HepG2 (cell line): ENCODE data around the gene ZNRF3. TPM values are rescaled to one million over a fixed set of nuclear protein-coding genes. Genes with fewer than 3 reads are reported as not detected.

Experiments
- ARNT2 ChIP-seq: sonication (generic); formaldehyde crosslinking; IDR thresholded peaks from 2 replicates; pipeline ENCODE4 v1.8.0; 2022; ENCODE audit warnings: mild to moderate bottlenecking, low read depth, missing genetic modification reagents, moderate library complexity
- CAMTA2 ChIP-seq: sonication (generic); formaldehyde crosslinking; IDR thresholded peaks from 2 replicates; pipeline ENCODE4 v1.4.0; 2020; ENCODE audit warnings: mild to moderate bottlenecking, missing genetic modification reagents, borderline replicate concordance
- E2F1 ChIP-seq: sonication (generic); formaldehyde crosslinking; IDR thresholded peaks from 2 replicates; pipeline ENCODE4 v1.5.0; 2020; ENCODE audit warnings: missing genetic modification reagents
- ERF ChIP-seq: IDR thresholded peaks from 2 replicates; pipeline ENCODE4 v1.6.1; 2018; ENCODE audit warnings: missing biosample characterization, missing genetic modification reagents
- GABPA ChIP-seq, 2 experiments: IDR thresholded peaks; 2 replicates each; pipeline ENCODE4 v1.6.1; 2011 to 2016; ENCODE audit warnings: low read depth in 2 of 2, low read length in 1 of 2, missing biosample characterization in 1 of 2, missing genetic modification characterization in 1 of 2
- GABPB1 ChIP-seq: IDR thresholded peaks from 2 replicates; pipeline ENCODE4 v1.6.1; 2016; ENCODE audit warnings: mild to moderate bottlenecking, missing genetic modification reagents, moderate library complexity, missing compliant biosample characterization
- GPBP1L1 ChIP-seq: sonication (generic); formaldehyde crosslinking; IDR thresholded peaks from 2 replicates; pipeline ENCODE4 v1.5.0; 2020; ENCODE audit warnings: mild to moderate bottlenecking, missing genetic modification reagents
- HNF1A ChIP-seq, 2 experiments: sonication (generic) in 1 of 2; formaldehyde crosslinking in 1 of 2; IDR thresholded peaks; 2 replicates each; pipeline versions ENCODE4 v1.4.0 to v1.6.1; 2016 to 2020; ENCODE audit warnings: borderline replicate concordance in 1 of 2, low read depth in 1 of 2, mild to moderate bottlenecking in 1 of 2, missing genetic modification reagents in 1 of 2
- ISX ChIP-seq: sonication (generic); formaldehyde crosslinking; conservative IDR thresholded peaks from 2 replicates; pipeline ENCODE4 v1.5.0; 2020; ENCODE audit warnings: missing genetic modification reagents
- MEF2D ChIP-seq: sonication (generic); formaldehyde crosslinking; IDR thresholded peaks from 2 replicates; pipeline ENCODE4 v1.5.1; 2020; ENCODE audit warnings: mild to moderate bottlenecking, missing genetic modification reagents
- MXD1 ChIP-seq: sonication (generic); formaldehyde crosslinking; IDR thresholded peaks from 2 replicates; pipeline ENCODE4 v1.4.0; 2020; ENCODE audit warnings: mild to moderate bottlenecking, missing genetic modification reagents
- NFAT5 ChIP-seq: sonication (generic); formaldehyde crosslinking; IDR thresholded peaks from 2 replicates; pipeline ENCODE4 v1.4.0; 2020; ENCODE audit warnings: missing genetic modification reagents
- ZNF232 ChIP-seq: sonication (generic); formaldehyde crosslinking; IDR thresholded peaks from 2 replicates; pipeline ENCODE4 v1.4.0; 2020; ENCODE audit warnings: missing genetic modification reagents, borderline replicate concordance
- ZNF34 ChIP-seq: sonication (generic); formaldehyde crosslinking; IDR thresholded peaks from 2 replicates; pipeline ENCODE4 v1.4.0; 2020; ENCODE audit warnings: mild to moderate bottlenecking, missing genetic modification reagents, borderline replicate concordance
- ZNF713 ChIP-seq: sonication (generic); formaldehyde crosslinking; IDR thresholded peaks from 2 replicates; pipeline ENCODE4 v1.4.0; 2020; ENCODE audit warnings: mild to moderate bottlenecking, missing genetic modification reagents
- polyA plus RNA-seq, 8 experiments: library from polyadenylated mRNA; depleted of rRNA in 3 of 8; stranded (reverse) in 7 of 8; unstranded in 1 of 8; fragments of >200 nt; fragmentation: Illumina TruSeq in 4 of 8; extraction: Trizol in 4 of 8; gene quantifications; 2 replicates each; pipeline versions ENCODE4 v1.2.1 to v1.2.3, GENCODE V29; 2011 to 2016; ENCODE audit warnings: low read depth in 4 of 8, missing spikeins in 1 of 8, mixed read lengths in 1 of 8; ENCODE audit not compliant: insufficient read depth in 1 of 8
- total RNA-seq, 5 experiments: library from RNA; depleted of rRNA; stranded (reverse); fragments of >200 nt; fragmentation: Illumina TruSeq; extraction: Trizol; gene quantifications; 2 replicates each; pipeline ENCODE4 v1.2.3, GENCODE V29; 2016; ENCODE audit warnings: low read depth in 1 of 5

ZNRF3 gene
- total and polyA plus RNA-seq, 2 of the 13 experiments (the other 11 are each of a cell fraction or from before 2014, with no cell fraction given), result 20.3 to 36.7 TPM

- TF ChIP-seq ZNF34, result no peak
- TF ChIP-seq ERF (CRISPR knock-in tag), result no peak
- no peak for TF ChIP-seq ISX (CRISPR knock-in tag)
- TF ChIP-seq GPBP1L1 (CRISPR knock-in tag), result no peak
- TF ChIP-seq ARNT2 (CRISPR knock-in tag), result 0 out of 2 replicates have a peak, but pooled peaks have one; percentile 33
- peak; percentile 88 for TF ChIP-seq E2F1 (CRISPR knock-in tag)
- TF ChIP-seq MXD1 (CRISPR knock-in tag), result no peak; the same call in 1 of the 2 replicates
- 0 out of 2 replicates have a peak, but pooled peaks have one; percentile 49 for TF ChIP-seq GABPB1
- TF ChIP-seq CAMTA2 (CRISPR knock-in tag), result no peak
- TF ChIP-seq MEF2D (CRISPR knock-in tag), result no peak
- no peak for TF ChIP-seq ZNF713 (CRISPR knock-in tag)
- no peak for TF ChIP-seq ZNF232 (CRISPR knock-in tag)
- TF ChIP-seq HNF1A (IDR thresholded peaks at IDR 0.05; ENCODE audit: low read depth), result no peak
- TF ChIP-seq HNF1A (CRISPR knock-in tag; IDR thresholded peaks at IDR 0.05; ENCODE audit: borderline replicate concordance), result no peak
- TF ChIP-seq NFAT5, result no peak
- TF ChIP-seq GABPA (IDR thresholded peaks at IDR 0.05; ENCODE audit: low read depth, low read length), result no peak
- no peak for TF ChIP-seq GABPA (CRISPR knock-in tag; IDR thresholded peaks at IDR 0.05; ENCODE audit: low read depth)
Observed at GRCh38 chr22:29071261-29072045, 188.1 kb downstream of the ZNRF3 start (continued).
